ENCODE measurements around the gene CYP51A1.
A peak's percentile ranks its signal among the peaks of the same experiment; 100 is the strongest.

The CYP51A1 gene

DNA sequence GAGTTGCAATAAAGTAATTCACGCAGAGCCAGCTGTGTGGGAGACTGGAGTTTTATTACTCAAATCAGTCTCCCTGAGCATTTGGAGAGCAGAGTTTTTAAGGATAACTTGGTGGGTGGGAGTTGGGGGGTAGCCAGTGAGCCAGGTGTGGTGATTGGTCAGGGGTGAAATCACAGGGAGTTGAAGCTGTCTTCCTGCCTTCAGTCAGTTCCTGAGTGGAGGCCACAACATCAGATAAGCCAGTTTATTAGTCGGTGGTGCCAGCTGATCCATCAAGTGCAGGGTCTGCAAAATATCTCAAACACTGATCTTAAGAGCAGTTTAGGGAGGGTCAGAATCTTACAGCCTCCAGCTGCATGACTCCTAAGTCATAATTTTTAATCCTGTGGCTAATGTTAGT lies 3.3 kb upstream of the CYP51A1 start:
- no peak overlapping the region for H2AFZ ChIP-seq (ENCODE audit: low read depth, low read length)
- H3K27ac ChIP-seq (ENCODE audit: low read length) = no peak overlapping the region
- TF ChIP-seq EZH2phosphoT487 (IDR thresholded peaks at IDR 0.05; ENCODE audit: low read depth) (no peak), CTCF (IDR thresholded peaks at IDR 0.05; ENCODE audit: low read depth, low read length) (no peak)
- H3K4me1 ChIP-seq (ENCODE audit: low read length) = peaks cover 11% of the 10 kb centered on the region
- H3K9ac ChIP-seq (ENCODE audit: low read length) = no peak overlapping the region
- no peak overlapping the region for H3K4me3 ChIP-seq (ENCODE audit: low read length)
- H3K79me2 ChIP-seq (ENCODE audit: low read length) = peaks cover 24% of the 10 kb centered on the region
- peaks cover 5% of the 10 kb centered on the region for H3K36me3 ChIP-seq (replicated peaks; ENCODE audit: low read depth, low read length)
- no peaks in the 10 kb centered on the region for H3K27me3 ChIP-seq (ENCODE audit: low read depth, low read length)
- no peak overlapping the region for H3K4me2 ChIP-seq (ENCODE audit: low read length)
- peaks cover 9% of the 10 kb centered on the region for H4K20me1 ChIP-seq (ENCODE audit: insufficient read depth, low read length)
- H3K9me3 ChIP-seq (ENCODE audit: insufficient read depth, low read length) = no peaks in the 10 kb centered on the region

GRCh38 chr7:92135052-92135889 lies 994 bp upstream of the CYP51A1 start:
- Histone ChIP-seq H3K9ac (ENCODE audit: low read length) (peak overlapping the region; percentile 96), H2AFZ (ENCODE audit: low read depth, low read length) (peak overlapping the region; percentile 68; the same call in 1 of the 2 replicates), H3K4me3 (ENCODE audit: low read length) (peak overlapping the region; percentile 90), H3K27me3 (ENCODE audit: low read depth, low read length) (no peaks in the 10 kb centered on the region), H3K36me3 (replicated peaks; ENCODE audit: low read depth, low read length) (peaks cover 22% of the 10 kb centered on the region), H3K4me2 (ENCODE audit: low read length) (peak overlapping the region; percentile 85), H4K20me1 (ENCODE audit: insufficient read depth, low read length) (peaks cover 32% of the 10 kb centered on the region), H3K9me3 (ENCODE audit: insufficient read depth, low read length) (no peaks in the 10 kb centered on the region), H3K79me2 (ENCODE audit: low read length) (peaks cover 47% of the 10 kb centered on the region), H3K4me1 (ENCODE audit: low read length) (peaks cover 32% of the 10 kb centered on the region), H3K27ac (ENCODE audit: low read length) (peak overlapping the region; percentile 90)
- TF ChIP-seq EZH2phosphoT487 (IDR thresholded peaks at IDR 0.05; ENCODE audit: low read depth) (no peak), CTCF (IDR thresholded peaks at IDR 0.05; ENCODE audit: low read depth, low read length) (no peak)

GRCh38 chr7:92133737-92134270 lies 473 bp downstream of the CYP51A1 start:
- Histone ChIP-seq H3K27me3 (ENCODE audit: low read depth, low read length) (no peaks in the 10 kb centered on the region), H2AFZ (ENCODE audit: low read depth, low read length) (peak overlapping the region; percentile 94; the same call in 1 of the 2 replicates), H3K36me3 (replicated peaks; ENCODE audit: low read depth, low read length) (peaks cover 34% of the 10 kb centered on the region), H3K4me1 (ENCODE audit: low read length) (peaks cover 32% of the 10 kb centered on the region), H3K4me3 (ENCODE audit: low read length) (peak overlapping the region; percentile 90), H3K9me3 (ENCODE audit: insufficient read depth, low read length) (no peaks in the 10 kb centered on the region), H3K9ac (ENCODE audit: low read length) (peak overlapping the region; percentile 96), H4K20me1 (ENCODE audit: insufficient read depth, low read length) (peaks cover 39% of the 10 kb centered on the region), H3K27ac (ENCODE audit: low read length) (peak overlapping the region; percentile 90), H3K4me2 (ENCODE audit: low read length) (peak overlapping the region; percentile 94), H3K79me2 (ENCODE audit: low read length) (peaks cover 54% of the 10 kb centered on the region)
- TF ChIP-seq EZH2phosphoT487 (IDR thresholded peaks at IDR 0.05; ENCODE audit: low read depth) = no peak
- TF ChIP-seq CTCF (IDR thresholded peaks at IDR 0.05; ENCODE audit: low read depth, low read length) = peak; percentile 78

DNA sequence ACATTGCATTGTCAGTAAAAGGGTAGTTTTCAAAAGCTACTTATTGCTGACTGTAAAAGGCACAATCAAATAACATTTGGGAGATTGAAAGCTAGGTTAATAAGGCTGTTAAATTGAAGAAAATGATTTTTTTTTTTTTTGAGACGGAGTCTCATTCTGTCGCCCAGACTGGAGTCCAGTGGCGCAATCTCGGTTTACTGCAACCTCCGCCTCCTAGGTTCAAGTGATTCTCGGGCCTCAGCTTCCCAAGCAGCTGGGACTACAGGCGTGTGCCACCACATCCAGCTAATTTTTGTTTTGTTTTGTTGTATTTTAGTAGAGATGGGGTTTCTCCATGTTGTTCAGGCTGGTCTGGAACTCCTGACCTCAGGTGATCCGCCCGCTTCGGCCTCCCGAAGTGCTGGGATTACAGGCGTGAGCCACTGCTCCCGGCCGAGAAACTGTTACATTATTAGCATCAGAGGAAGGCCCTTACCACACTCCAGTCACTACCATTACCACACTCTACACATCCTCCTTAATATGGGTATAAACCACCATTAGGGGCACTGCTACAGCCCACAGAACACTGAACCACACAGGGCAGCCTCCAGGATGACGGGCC lies 1.0 kb downstream of the CYP51A1 start:
- no peaks in the 10 kb centered on the region for H3K27me3 ChIP-seq (ENCODE audit: low read depth, low read length)
- H3K4me3 ChIP-seq (ENCODE audit: low read length) = peak overlapping the region; percentile 90
- TF ChIP-seq CTCF (IDR thresholded peaks at IDR 0.05; ENCODE audit: low read depth, low read length) = no peak
- TF ChIP-seq EZH2phosphoT487 (IDR thresholded peaks at IDR 0.05; ENCODE audit: low read depth) = no peak
- peak overlapping the region; percentile 90 for H3K27ac ChIP-seq (ENCODE audit: low read length)
- no peak overlapping the region for H2AFZ ChIP-seq (ENCODE audit: low read depth, low read length)
- H3K9ac ChIP-seq (ENCODE audit: low read length) = peak overlapping the region; percentile 96
- H3K36me3 ChIP-seq (replicated peaks; ENCODE audit: low read depth, low read length) = peaks cover 34% of the 10 kb centered on the region
- peaks cover 54% of the 10 kb centered on the region for H3K79me2 ChIP-seq (ENCODE audit: low read length)
- H4K20me1 ChIP-seq (ENCODE audit: insufficient read depth, low read length) = peaks cover 39% of the 10 kb centered on the region
- H3K4me1 ChIP-seq (ENCODE audit: low read length) = peaks cover 32% of the 10 kb centered on the region
- peak overlapping the region; percentile 94 for H3K4me2 ChIP-seq (ENCODE audit: low read length)
- H3K9me3 ChIP-seq (ENCODE audit: insufficient read depth, low read length) = no peaks in the 10 kb centered on the region

Data from OCI-LY3 (cell line).